Tibial nerve (tissue), 4 donors: ENCODE data around the gene PRELP. TPM values are rescaled to one million over a fixed set of nuclear protein-coding genes. Genes with fewer than 3 reads are reported as not detected.

Experiments
- DNase-seq, 2 donors: peaks; one replicate each; pipeline ENCODE4 v3.0.0-alpha.2; 2019; ENCODE audit warnings: low spot score in 2 of 2
- H3K27ac ChIP-seq, 4 donors: fragments of 200-600 bp; sonication (generic) in 3 of 4; one replicate each; pipeline ENCODE4 v1.5.1; 2017 to 2019; ENCODE audit warnings: mild to moderate bottlenecking in 1 of 4
- H3K27me3 ChIP-seq, 2 donors: fragments of 200-600 bp; sonication (generic) in 1 of 2; one replicate each; pipeline versions ENCODE4 v1.5.1 to v1.6.0; 2017 to 2019
- H3K36me3 ChIP-seq, 3 donors: fragments of 200-600 bp; sonication (generic); one replicate each; pipeline ENCODE4 v1.5.1; 2018 to 2019
- H3K4me1 ChIP-seq, 4 donors: fragments of 200-600 bp; sonication (generic) in 3 of 4; one replicate each; pipeline ENCODE4 v1.5.1; 2017 to 2019
- H3K4me3 ChIP-seq, 4 donors: fragments of 200-600 bp; sonication (generic) in 3 of 4; one replicate each; pipeline ENCODE4 v1.5.1; 2017 to 2019; ENCODE audit warnings: mild to moderate bottlenecking in 1 of 4, moderate library complexity in 1 of 4
- H3K9me3 ChIP-seq, 4 donors: fragments of 200-600 bp; sonication (generic) in 3 of 4; one replicate each; pipeline ENCODE4 v1.5.1; 2017 to 2019
- CTCF ChIP-seq, 5 experiments: fragments of 200-600 bp in 3 of 5; fragments of 450-650 bp in 2 of 5; sonication (generic) in 3 of 5; IDR thresholded peaks; one replicate each; pipeline ENCODE4 v1.5.1; 2016 to 2019; ENCODE audit warnings: antibody characterized with exemption in 5 of 5, mild to moderate bottlenecking in 3 of 5, moderate library complexity in 2 of 5
- EP300 ChIP-seq, 2 donors: sonication (generic); formaldehyde crosslinking; IDR thresholded peaks; one replicate each; pipeline ENCODE4 v1.6.1; 2017; ENCODE audit warnings: antibody characterized with exemption in 2 of 2, mild to moderate bottlenecking in 1 of 2
- POLR2A ChIP-seq, 2 donors: fragments of 450-650 bp; IDR thresholded peaks; one replicate each; pipeline ENCODE4 v1.6.1; 2017; ENCODE audit warnings: antibody characterized with exemption in 2 of 2, mild to moderate bottlenecking in 2 of 2, moderate library complexity in 2 of 2
- WGBS, 2 donors: methylation state at CpG; one replicate each; pipeline ENCODE4 v1.1.5; 2018; 5-methylcytosine and 5-hydroxymethylcytosine counted together
- total RNA-seq, 4 donors: library from RNA; depleted of rRNA; stranded (reverse); fragments of >200 nt; gene quantifications; one replicate each; pipeline ENCODE4 v1.1.0, GENCODE V29; 2016

Gene PRELP
- total RNA-seq, 4 donors from 2014 or later = 108 to 291 (median 153) TPM

DNA sequence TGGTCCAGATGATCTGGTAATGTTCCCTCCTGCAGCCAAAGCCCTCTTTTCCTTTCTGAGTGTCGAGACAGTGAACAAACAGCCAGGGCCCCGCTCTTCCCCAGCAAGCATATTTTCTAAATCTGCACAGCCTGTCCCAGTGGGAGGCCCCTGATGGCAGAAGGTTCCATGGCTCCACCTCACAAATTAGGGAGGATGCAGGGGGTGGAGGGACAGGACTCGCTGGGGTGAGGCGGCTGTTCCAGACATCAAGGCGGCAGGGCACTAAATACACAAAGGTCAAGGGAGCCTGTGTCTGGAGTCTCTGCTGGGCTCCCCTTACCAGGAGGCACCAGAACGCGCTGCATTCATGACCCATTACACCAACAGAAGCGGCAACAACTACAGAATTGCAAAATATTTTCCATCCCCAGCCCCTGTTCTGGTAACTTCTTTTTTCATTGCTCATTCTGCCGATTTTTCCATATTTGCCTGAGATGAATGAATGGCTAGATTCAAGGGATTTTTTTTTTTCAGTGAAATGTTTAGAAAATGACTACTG is 27.0 kb upstream of the PRELP start:
- H3K4me1 ChIP-seq = peaks cover 0 to 63% (median 26%) of the 10 kb centered on the region in 4 donors
- 23 to 26% methylated on average over 9 of the region's 9 CpGs for WGBS, 2 donors

DNA sequence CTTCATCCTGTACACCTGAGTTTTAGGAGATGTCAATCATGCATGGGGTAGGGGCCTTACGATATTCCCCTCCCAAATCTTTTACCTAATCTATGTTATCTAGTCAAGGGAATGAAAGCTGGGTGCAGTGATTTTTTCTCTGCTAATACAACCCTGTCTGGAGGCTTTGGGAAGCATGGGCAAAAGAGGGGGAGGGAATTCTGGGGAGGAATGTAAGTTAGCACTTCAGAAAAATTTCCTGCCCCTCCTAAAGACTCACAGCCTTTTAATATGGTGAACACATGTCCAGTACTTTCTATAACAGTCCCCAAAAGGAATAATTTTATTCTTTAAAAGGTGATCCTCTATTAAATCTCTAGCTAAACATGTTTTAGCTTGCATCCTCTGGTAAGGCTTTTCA is 25.6 kb upstream of the PRELP start:
- Histone ChIP-seq H3K4me3 (no peak overlapping the region), H3K4me1 (peaks cover 0 to 65% (median 26%) of the 10 kb centered on the region in 4 donors), H3K36me3 (no peaks in the 10 kb centered on the region), H3K27me3 (no peaks in the 10 kb centered on the region), H3K27ac (peak overlapping the region; percentile 14 to 87 (median 67)), H3K9me3 (peaks cover 0 to 13% (median 0%) of the 10 kb centered on the region in 4 donors)
- TF ChIP-seq EP300 (IDR thresholded peaks at IDR 0.05) = no peak
- no peak for TF ChIP-seq POLR2A (IDR thresholded peaks at IDR 0.05)
- no peak for TF ChIP-seq CTCF (IDR thresholded peaks at IDR 0.05)
- 79 to 89% methylated on average over 1 of the region's 1 CpG for WGBS, 2 donors
- DNase-seq = no peak

More for the DNA sequence above, 27.0 kb upstream of the PRELP start:
- Histone ChIP-seq H3K27ac (peak overlapping the region; percentile 61 to 87 (median 71)), H3K36me3 (no peaks in the 10 kb centered on the region), H3K27me3 (no peaks in the 10 kb centered on the region), H3K4me3 (no peak overlapping the region), H3K9me3 (peaks cover 0 to 17% (median 0%) of the 10 kb centered on the region in 4 donors)
- TF ChIP-seq POLR2A (IDR thresholded peaks at IDR 0.05) (peak in 1 of 2 donors; percentile 26), EP300 (IDR thresholded peaks at IDR 0.05) (peak; percentile 84 to 96), CTCF (IDR thresholded peaks at IDR 0.05) (no peak)
- DNase-seq = peak; percentile 65 to 72

- DNase-seq = no peak
- WGBS, 2 donors = 75 to 87% methylated on average over 17 of the region's 17 CpGs
- TF ChIP-seq POLR2A (IDR thresholded peaks at IDR 0.05) = no peak
- no peak for TF ChIP-seq EP300 (IDR thresholded peaks at IDR 0.05)
- Histone ChIP-seq H3K9me3 (peaks cover 0 to 7% (median 0%) of the 10 kb centered on the region in 4 donors), H3K4me3 (no peak overlapping the region), H3K27me3 (no peaks in the 10 kb centered on the region), H3K4me1 (peaks cover 0 to 70% (median 26%) of the 10 kb centered on the region in 4 donors), H3K36me3 (no peaks in the 10 kb centered on the region), H3K27ac (peak overlapping the region in 3 of 4 donors; percentile 14 to 87 (median 73))
Observed at GRCh38 chr1:203450479-203451149, 25.0 kb upstream of the PRELP start.

DNA sequence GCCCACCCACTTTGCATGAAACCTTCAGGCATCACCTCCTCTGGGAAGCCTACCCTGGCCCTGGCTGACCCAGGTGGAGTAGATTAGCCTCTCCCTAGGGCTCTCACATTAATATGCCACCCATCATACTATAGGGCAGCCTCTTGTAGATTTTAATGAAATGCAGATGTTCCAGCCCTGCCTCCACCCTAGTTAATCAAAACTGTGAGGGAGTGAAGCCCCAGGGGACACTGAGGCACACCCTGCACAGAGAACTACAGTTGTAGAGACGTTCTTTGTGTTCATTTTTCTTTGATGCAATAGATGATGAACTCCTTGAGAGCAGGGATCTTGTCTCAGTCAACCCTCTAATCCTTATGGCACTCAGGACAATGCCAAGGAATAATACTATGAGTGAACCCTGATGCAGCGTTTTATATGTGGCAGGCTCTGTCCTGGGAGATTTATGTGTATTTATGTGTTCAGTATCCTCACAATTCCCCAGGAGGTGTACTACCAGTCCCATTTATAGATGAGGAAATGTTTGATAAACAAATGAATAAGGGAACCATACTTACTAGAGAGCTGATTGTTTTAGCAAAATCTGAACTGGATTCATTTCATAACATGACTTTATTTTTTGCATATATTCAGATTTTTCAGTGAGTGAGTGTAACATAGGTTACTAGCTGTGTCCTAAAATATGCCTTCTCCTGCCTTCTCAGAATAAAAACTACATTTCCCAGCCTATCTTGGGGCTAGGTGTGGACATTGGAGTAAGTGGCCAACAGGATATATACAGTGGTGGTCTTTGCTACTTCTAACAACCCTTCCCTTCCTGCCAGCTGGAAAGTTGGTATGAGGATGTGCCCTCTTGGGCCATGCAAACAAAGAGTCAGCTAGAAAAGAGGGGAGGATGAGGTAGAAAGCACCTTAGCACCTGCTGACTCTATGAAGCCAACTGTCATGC is 23.5 kb upstream of the PRELP start:
- Histone ChIP-seq H3K27ac (peak overlapping the region in 2 of 4 donors; percentile 70 to 73), H3K9me3 (no peaks in the 10 kb centered on the region)
- 50 to 64% methylated on average over 2 of the region's 2 CpGs for WGBS, 2 donors

More for the DNA sequence above, 23.5 kb upstream of the PRELP start:
- TF ChIP-seq EP300 (IDR thresholded peaks at IDR 0.05) = peak in 1 of 2 donors; percentile 59
- TF ChIP-seq CTCF (IDR thresholded peaks at IDR 0.05) = no peak
- no peak for TF ChIP-seq POLR2A (IDR thresholded peaks at IDR 0.05)
- Histone ChIP-seq H3K36me3 (no peaks in the 10 kb centered on the region), H3K4me1 (peaks cover 0 to 75% (median 26%) of the 10 kb centered on the region in 4 donors), H3K27me3 (no peaks in the 10 kb centered on the region), H3K4me3 (no peak overlapping the region)
- peak in 1 of 2 donors; percentile 66 for DNase-seq
